HG03520 (cell line): ENCODE measurements around the gene GLB1L.
A peak's percentile ranks its signal among the peaks of the same experiment; 100 is the strongest.

ENCODE experiments used
- ATAC-seq: cut with Tn5 transposase; IDR thresholded peaks from one replicate; pipeline ENCODE4 v1.9.1; 2021; ENCODE audit warnings: mild to moderate bottlenecking, moderate library complexity; ENCODE audit not compliant: unreplicated experiment

GLB1L gene

GRCh38 chr2:219253753-219254589 is 8.7 kb upstream of the GLB1L start, which contains the start of gene TUBA4A:
Gene TUBA4A, minus strand, starts transcription at chr2:219253918. Its CDS starts 60 bp downstream, at chr2:219253858.
- ATAC-seq: peak; percentile 51

DNA sequence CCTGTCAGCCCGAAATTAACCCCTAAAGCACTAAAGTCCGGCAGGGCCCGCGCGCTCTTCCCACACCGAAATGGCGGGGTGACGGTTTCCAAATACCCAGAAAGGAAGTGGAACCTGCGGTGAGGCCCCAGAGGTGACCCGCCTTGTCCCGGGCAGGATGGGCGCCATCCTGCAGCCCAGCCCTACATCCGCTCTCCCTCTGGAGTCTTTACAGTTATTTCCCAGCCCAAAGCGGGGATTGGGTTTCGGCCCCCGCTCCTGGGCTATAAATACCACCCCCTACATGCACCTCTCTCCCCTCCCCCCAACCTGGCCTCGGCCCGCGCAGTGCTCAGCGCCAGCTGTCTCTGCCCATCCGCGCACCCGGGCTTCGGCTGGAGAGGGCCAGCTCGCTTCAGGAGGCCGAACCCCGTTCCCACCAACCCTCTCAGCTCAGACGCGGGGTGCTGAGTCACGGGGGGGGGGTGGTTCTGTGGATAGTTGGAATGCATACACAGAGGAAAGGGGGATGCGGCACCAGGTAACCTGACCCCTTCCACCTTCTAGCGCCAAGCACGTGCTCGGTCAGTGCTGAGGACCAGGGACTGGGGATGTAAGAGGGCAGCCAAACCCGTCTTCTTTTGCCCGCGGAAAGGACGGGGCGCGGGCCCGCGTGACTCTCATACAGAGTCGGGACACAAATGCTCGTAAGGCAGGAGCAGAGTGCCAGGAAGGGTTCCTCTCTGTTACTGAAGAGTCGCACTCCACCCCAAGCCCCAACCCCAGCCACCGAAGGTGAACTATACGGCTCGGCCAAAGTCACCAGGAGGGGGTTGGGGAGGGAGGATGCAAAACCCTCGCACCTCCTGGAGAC is 7.9 kb upstream of the GLB1L start, which contains the start of gene TUBA4B:
Gene TUBA4B, plus strand, starts transcription at position 344 of the 853 bp plus-strand sequence. Its CDS starts 165 bp downstream, at position 509.
- peak; percentile 8 for ATAC-seq

- no peak for ATAC-seq
These were observed 7.3 kb upstream of the GLB1L start for GRCh38 chr2:219252570-219252899.

DNA sequence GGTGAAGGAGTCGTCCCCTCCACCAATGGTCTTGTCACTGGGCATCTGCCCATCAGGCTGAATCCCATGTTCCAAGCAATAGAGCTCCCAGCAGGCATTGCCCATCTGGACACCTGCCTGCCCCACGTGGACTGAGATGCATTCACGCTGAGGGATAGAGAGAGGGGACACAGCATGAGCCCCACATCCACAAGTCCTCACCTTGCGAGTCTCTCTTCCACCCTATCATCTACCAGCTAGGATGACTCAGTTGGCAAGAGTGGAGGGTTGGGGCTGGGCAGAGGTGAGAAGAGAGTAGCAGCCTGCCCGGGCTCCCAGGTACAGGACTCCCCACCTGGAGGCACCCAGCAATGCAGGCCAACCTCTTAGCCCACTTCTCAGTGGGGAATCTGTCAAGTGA is 6.8 kb upstream of the GLB1L start:
- ATAC-seq: no peak

GRCh38 chr2:219251656-219252055 is 6.4 kb upstream of the GLB1L start:
- no peak for ATAC-seq

GRCh38 chr2:219250049-219250781 is 5.0 kb upstream of the GLB1L start:
- ATAC-seq: no peak

DNA sequence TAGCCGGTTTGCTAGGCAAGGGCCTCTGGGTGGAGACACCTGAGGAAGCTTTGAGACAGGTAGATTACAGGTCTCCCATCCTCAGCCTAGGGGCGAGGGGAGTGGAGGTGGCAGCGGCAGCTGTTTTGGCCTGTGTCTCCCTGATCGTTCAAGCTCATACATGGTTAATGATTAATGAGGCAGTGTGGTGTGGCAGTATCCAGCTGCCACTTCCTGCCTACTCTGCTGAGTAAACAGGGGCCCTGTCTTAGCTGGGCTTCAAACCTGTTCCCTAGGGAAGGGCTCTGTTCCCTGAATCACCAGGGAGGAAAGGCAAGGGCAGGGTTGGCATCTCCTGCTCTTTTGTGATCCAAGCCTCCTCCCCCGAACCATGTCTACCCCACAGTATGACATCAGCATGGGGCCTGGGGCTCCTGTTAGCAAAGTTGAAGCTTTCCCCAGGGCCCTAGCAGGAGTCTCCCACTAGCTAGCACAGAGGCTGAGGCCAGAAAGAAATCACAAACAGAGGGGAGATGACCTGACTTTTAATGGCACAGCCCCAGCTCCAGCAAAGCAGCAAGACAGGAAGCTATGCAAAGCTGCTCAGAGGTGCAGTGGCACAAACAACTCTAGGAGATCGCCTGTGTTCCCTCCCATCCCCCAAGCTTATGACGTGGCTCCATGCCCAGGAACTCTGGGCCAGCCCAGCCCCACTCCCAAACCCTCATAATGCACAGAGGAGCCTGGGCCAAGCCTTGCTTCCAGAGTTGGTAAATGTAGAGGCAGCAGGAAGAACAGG is 4.1 kb upstream of the GLB1L start:
- peak; percentile 28 for ATAC-seq

GRCh38 chr2:219248845-219249202 is 3.6 kb upstream of the GLB1L start:
- ATAC-seq: no peak

- ATAC-seq: no peak
These were observed 2.7 kb upstream of the GLB1L start for GRCh38 chr2:219247678-219248642.

DNA sequence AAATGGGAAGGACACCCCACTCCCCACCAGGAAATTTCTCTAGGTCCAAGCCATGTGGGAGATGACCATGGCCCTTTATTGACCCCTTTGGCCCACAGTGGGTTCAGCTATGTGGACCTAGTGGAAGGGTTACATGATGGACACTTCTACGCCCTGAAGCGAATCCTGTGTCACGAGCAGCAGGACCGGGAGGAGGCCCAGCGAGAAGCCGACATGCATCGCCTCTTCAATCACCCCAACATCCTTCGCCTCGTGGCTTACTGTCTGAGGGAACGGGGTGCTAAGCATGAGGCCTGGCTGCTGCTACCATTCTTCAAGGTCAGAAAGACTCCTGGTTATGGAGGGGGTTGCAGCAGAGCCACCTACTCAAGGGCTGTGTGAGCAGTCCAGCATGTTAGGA is 1.3 kb upstream of the GLB1L start:
- ATAC-seq: no peak

- no peak for ATAC-seq
These were observed 621 bp upstream of the GLB1L start for GRCh38 chr2:219245899-219246230.

GRCh38 chr2:219244789-219245147 is 476 bp downstream of the GLB1L start:
- no peak for ATAC-seq

- no peak for ATAC-seq
These were observed 1.9 kb downstream of the GLB1L start for GRCh38 chr2:219243291-219243761.

- ATAC-seq: no peak
These were observed 10.9 kb downstream of the GLB1L start for GRCh38 chr2:219234331-219234730.

DNA sequence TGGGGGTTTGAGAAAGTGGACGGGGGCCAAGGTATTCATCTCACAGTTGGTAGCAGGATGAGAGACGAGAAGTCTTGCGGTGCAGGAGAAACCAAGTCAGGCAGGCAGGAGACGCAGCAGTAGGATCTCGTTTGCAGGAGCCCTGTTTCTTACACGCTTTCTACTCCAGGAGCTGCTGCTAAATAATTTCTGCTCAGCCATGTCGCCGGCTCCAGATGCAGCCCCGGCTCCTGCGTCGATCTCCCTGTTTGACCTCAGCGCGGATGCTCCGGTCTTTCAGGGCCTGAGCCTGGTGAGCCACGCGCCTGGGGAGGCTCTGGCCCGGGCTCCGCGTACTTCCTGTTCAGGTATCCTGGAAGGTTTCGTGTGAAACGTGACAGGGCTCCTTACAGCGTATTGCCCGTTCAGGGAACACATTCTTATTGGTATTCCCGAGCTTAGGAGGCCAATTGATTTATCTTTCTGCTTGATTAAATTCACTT is 15.1 kb downstream of the GLB1L start:
- no peak for ATAC-seq

DNA sequence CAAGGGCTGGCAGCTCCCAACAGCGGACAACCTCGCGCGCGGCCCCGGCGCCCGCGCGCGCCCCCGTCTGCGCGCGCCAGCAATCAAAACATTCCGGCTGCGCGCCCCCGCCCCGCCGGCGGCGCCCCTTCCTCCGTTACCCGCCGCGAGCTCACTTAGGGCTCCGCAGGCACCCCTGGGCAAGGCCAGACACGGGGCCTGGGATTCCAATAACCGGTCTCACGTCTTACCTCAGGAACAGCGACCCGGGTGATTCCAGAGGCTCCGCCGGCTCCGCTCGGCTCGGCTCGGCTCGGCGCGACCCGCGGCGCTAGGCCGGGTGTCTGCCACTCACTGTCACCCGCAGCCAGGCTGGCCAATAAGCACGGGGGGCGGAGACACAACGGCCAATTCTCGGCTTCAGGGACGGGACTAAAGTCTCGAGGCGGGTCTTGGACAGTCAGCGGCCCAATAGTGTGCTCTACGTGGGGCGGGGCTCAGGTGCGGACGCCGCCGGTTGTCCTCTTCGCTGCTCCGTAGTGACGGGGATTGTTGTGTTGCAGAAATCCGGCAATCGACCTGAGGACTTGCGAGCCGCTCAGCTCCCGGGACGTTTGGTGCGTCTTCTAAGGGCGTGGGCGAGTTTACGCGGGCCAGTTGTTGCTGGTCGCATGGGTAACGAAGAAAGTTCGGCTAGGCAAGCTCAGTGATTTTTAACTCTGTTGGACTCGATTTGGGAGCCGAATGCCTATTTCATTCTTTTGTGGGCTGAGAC is 15.8 kb downstream of the GLB1L start, which contains the start of the genes ANKZF1 and ATG9A:
Gene ANKZF1, plus strand, starts transcription at position 502 of the 754 bp plus-strand sequence. CDS start 452 bp downstream, outside the sequence.
Gene ATG9A, minus strand, starts transcription at position 332 of the 754 bp plus-strand sequence. CDS start 1,612 bp downstream, outside the sequence.
- ATAC-seq: peak; percentile 89

- ATAC-seq: no peak
These were observed 16.3 kb downstream of the GLB1L start for GRCh38 chr2:219228911-219229304.
